Esophagus muscularis mucosa (tissue), 4 donors: ENCODE results near the gene ZNF189. TPM values are rescaled to one million over a fixed set of nuclear protein-coding genes. Genes with fewer than 3 reads are reported as not detected.

Experiments used
- DNase-seq: peaks from one replicate; pipeline ENCODE4 v3.0.0-alpha.2; 2017; ENCODE audit errors: extremely low spot score
- H3K27ac ChIP-seq, 4 donors: fragments of 200-600 bp; sonication (generic); replicated peaks in 1 of 4; 1 replicate in 3 of 4; 2 replicates in 1 of 4; pipeline ENCODE4 v1.5.1; 2016 to 2019; ENCODE audit warnings: mild to moderate bottlenecking in 1 of 4
- H3K27me3 ChIP-seq, 4 donors: fragments of 200-600 bp; sonication (generic); one replicate each; pipeline versions ENCODE4 v1.5.1 to v1.6.0; 2016 to 2019
- H3K36me3 ChIP-seq, 4 donors: fragments of 200-600 bp; sonication (generic); one replicate each; pipeline ENCODE4 v1.5.1; 2016 to 2019
- H3K4me1 ChIP-seq, 4 donors: fragments of 200-600 bp; sonication (generic); one replicate each; pipeline ENCODE4 v1.5.1; 2016 to 2019
- H3K4me3 ChIP-seq, 4 donors: fragments of 200-600 bp; sonication (generic); 1 replicate in 2 of 4; 2 replicates in 2 of 4; pipeline ENCODE4 v1.5.1; 2016 to 2019; ENCODE audit warnings: mild to moderate bottlenecking in 4 of 4, moderate library complexity in 1 of 4
- H3K9me3 ChIP-seq, 4 donors: fragments of 200-600 bp; sonication (generic); 1 replicate in 3 of 4; 2 replicates in 1 of 4; pipeline ENCODE4 v1.5.1; 2016 to 2019
- EP300 ChIP-seq: sonication (generic); formaldehyde crosslinking; IDR thresholded peaks from one replicate; pipeline ENCODE4 v1.6.1; 2017; ENCODE audit warnings: antibody characterized with exemption
- POLR2A ChIP-seq: fragments of 450-650 bp; IDR thresholded peaks from one replicate; pipeline ENCODE4 v1.6.1; 2017; ENCODE audit warnings: antibody characterized with exemption, moderate library complexity, mild to moderate bottlenecking, low read depth
- POLR2AphosphoS5 ChIP-seq, 2 donors: sonication (generic); formaldehyde crosslinking; IDR thresholded peaks; one replicate each; pipeline ENCODE4 v1.6.1; 2017; ENCODE audit warnings: antibody characterized with exemption in 2 of 2
- WGBS: methylation state at CpG from one replicate; pipeline ENCODE4 v1.1.5; 2018; 5-methylcytosine and 5-hydroxymethylcytosine counted together
- intact Hi-C: fragments of 100-400 bp; cut with DNase I; formaldehyde crosslinking; loops from one replicate; pipeline ENCODE4 v1.15.1; 2023
- total RNA-seq, 4 donors: library from RNA; depleted of rRNA; stranded (reverse); fragments of >200 nt; gene quantifications; one replicate each; pipeline versions ENCODE4 v1.1.0 to v1.2.1, GENCODE V29; 2016
- TF ChIP-seq, protein P1 (sequence below), 3 experiments: fragments of 200-600 bp in 2 of 3; fragments of 450-650 bp in 1 of 3; sonication (generic) in 2 of 3; IDR thresholded peaks; one replicate each; pipeline ENCODE4 v1.5.1; 2017 to 2019; ENCODE audit warnings: antibody characterized with exemption in 3 of 3, mild to moderate bottlenecking in 2 of 3, moderate library complexity in 1 of 3

The ZNF189 gene
- total RNA-seq, 4 donors from 2014 or later: 16.7 to 19.6 (median 18.6) TPM

- Histone ChIP-seq H3K9me3 (no peaks in the 10 kb centered on the region), H3K4me1 (peaks cover 3 to 11% (median 8%) of the 10 kb centered on the region in 4 donors), H3K27ac (no peak overlapping the region), H3K36me3 (no peaks in the 10 kb centered on the region), H3K4me3 (no peak overlapping the region), H3K27me3 (peaks cover 0 to under 1% (median 0%) of the 10 kb centered on the region in 4 donors)
- TF ChIP-seq POLR2AphosphoS5 (IDR thresholded peaks at IDR 0.05): no peak
- no peak for TF ChIP-seq EP300
- TF ChIP-seq, protein P1, sequence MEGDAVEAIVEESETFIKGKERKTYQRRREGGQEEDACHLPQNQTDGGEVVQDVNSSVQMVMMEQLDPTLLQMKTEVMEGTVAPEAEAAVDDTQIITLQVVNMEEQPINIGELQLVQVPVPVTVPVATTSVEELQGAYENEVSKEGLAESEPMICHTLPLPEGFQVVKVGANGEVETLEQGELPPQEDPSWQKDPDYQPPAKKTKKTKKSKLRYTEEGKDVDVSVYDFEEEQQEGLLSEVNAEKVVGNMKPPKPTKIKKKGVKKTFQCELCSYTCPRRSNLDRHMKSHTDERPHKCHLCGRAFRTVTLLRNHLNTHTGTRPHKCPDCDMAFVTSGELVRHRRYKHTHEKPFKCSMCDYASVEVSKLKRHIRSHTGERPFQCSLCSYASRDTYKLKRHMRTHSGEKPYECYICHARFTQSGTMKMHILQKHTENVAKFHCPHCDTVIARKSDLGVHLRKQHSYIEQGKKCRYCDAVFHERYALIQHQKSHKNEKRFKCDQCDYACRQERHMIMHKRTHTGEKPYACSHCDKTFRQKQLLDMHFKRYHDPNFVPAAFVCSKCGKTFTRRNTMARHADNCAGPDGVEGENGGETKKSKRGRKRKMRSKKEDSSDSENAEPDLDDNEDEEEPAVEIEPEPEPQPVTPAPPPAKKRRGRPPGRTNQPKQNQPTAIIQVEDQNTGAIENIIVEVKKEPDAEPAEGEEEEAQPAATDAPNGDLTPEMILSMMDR (IDR thresholded peaks at IDR 0.05): no peak
- no peak for TF ChIP-seq POLR2A
- intact Hi-C loops: no loop called here
- WGBS: 64% methylated on average over 3 of the region's 3 CpGs
- DNase-seq: no peak
These were observed 36.3 kb downstream of the ZNF189 start for GRCh38 chr9:101434998-101435397.

- TF ChIP-seq, protein P1 (IDR thresholded peaks at IDR 0.05): no peak
- TF ChIP-seq POLR2AphosphoS5 (IDR thresholded peaks at IDR 0.05) (no peak), POLR2A (no peak), EP300 (no peak)
- H3K4me3 ChIP-seq: no peak within 1 kb of the TSS
- WGBS: 56% methylated on average over 2 of the region's 2 CpGs
- no peaks in the 10 kb centered on the region for H3K36me3 ChIP-seq
- intact Hi-C loops: no loop called here
- no peaks in the 10 kb centered on the region for H3K9me3 ChIP-seq
- H3K27ac ChIP-seq: no peak within 1 kb of the TSS
- H3K27me3 ChIP-seq: peaks cover 0 to 3% (median 0%) of the 10 kb centered on the region in 4 donors
- no peak for DNase-seq
- H3K4me1 ChIP-seq: peaks cover 3 to 11% (median 8%) of the 10 kb centered on the region in 4 donors
These were observed 37.0 kb downstream of the ZNF189 start, which contains the start of gene ALDOB for GRCh38 chr9:101435601-101436079. Gene ALDOB, minus strand, starts transcription at chr9:101435774. Its CDS starts 4,887 bp downstream, at chr9:101430887.

DNA sequence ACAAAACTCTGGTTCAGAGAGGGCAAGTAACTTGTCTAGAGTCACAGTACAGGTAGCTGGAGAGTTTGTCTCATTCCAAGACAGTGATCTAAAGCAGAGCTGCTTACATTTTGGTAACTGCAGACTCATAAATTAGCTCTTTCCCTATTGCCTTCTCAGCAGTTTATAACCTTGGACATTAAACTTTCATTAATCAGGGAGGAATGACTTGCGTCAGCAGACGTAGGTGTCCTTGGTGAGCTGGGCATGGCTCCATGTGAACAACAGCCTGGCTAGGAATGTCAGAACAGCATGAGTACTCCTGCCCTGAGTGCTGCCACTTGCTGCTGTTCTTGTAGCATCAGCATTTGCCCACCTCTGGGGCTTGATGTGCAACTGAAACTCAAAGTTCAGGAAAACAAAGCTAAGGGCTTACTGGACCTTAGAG, 39.2 kb downstream of the ZNF189 start:
- H3K27ac ChIP-seq: no peak overlapping the region
- DNase-seq: no peak
- TF ChIP-seq, protein P1 (IDR thresholded peaks at IDR 0.05): no peak
- peak; percentile 40 to 52 for TF ChIP-seq POLR2AphosphoS5 (IDR thresholded peaks at IDR 0.05)
- WGBS: 44% methylated on average over 2 of the region's 2 CpGs
- H3K36me3 ChIP-seq: no peaks in the 10 kb centered on the region
- H3K27me3 ChIP-seq: peaks cover 0 to 3% (median 0%) of the 10 kb centered on the region in 4 donors
- no peak overlapping the region for H3K4me3 ChIP-seq
- peaks cover 5 to 11% (median 8%) of the 10 kb centered on the region in 4 donors for H3K4me1 ChIP-seq
- intact Hi-C loops: no loop called here
- no peaks in the 10 kb centered on the region for H3K9me3 ChIP-seq

DNA sequence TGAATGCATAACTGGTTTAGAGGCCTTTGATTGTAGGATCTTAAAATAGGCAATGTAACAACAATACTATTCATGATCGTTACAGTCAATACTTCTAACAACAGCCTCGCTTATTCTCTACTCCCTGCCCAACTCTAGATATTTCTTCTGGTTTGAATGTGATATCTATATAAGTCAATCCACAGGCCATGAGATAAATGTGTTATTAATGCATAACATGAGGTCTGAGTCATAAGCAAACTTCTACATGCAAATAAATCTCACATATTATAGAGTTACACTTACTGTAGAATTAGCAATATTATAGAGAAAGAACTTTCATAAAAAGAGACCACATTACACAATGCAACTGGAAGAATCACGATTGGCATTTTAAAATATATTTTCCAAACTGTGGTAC, 39.9 kb downstream of the ZNF189 start:
- Histone ChIP-seq H3K4me3 (no peak overlapping the region), H3K9me3 (no peaks in the 10 kb centered on the region), H3K27me3 (peaks cover 0 to 4% (median 2%) of the 10 kb centered on the region in 4 donors), H3K4me1 (peaks cover 8 to 11% (median 9%) of the 10 kb centered on the region in 4 donors), H3K27ac (no peak overlapping the region), H3K36me3 (no peaks in the 10 kb centered on the region)
- DNase-seq: no peak
- WGBS: 79% methylated on average over 3 of the region's 3 CpGs
- intact Hi-C loops: no loop called here
- TF ChIP-seq, protein P1 (IDR thresholded peaks at IDR 0.05): no peak

- no peak for TF ChIP-seq POLR2AphosphoS5 (IDR thresholded peaks at IDR 0.05)
- TF ChIP-seq POLR2A: no peak
- TF ChIP-seq, protein P1 (IDR thresholded peaks at IDR 0.05): no peak
- no peak for TF ChIP-seq EP300
- WGBS: 63% methylated on average over 3 of the region's 3 CpGs
- H3K4me1 ChIP-seq: peaks cover 8 to 11% (median 9%) of the 10 kb centered on the region in 4 donors
- peaks cover 0 to 14% (median 2%) of the 10 kb centered on the region in 4 donors for H3K27me3 ChIP-seq
- no peaks in the 10 kb centered on the region for H3K9me3 ChIP-seq
- no peak overlapping the region for H3K4me3 ChIP-seq
- intact Hi-C loops: no loop called here
- no peak overlapping the region for H3K27ac ChIP-seq
- no peak for DNase-seq
- H3K36me3 ChIP-seq: no peaks in the 10 kb centered on the region
These were observed 42.1 kb downstream of the ZNF189 start for GRCh38 chr9:101440714-101441230.
